Rectal smooth muscle tissue (tissue), 1 donor: ENCODE data around the gene NPAS3.

Experiments used
- H3K27ac ChIP-seq: one replicate; pipeline ENCODE4 v1.7.0; 2013; ENCODE audit warnings: low read depth, low read length, inconsistent platforms
- H3K27me3 ChIP-seq: one replicate; pipeline ENCODE4 v1.7.0; 2013; ENCODE audit warnings: low read length; ENCODE audit not compliant: control insufficient read depth, insufficient read depth
- H3K36me3 ChIP-seq: one replicate; pipeline ENCODE4 v1.7.0; 2013; ENCODE audit warnings: low read length; ENCODE audit not compliant: control insufficient read depth, insufficient read depth
- H3K4me1 ChIP-seq: one replicate; pipeline ENCODE4 v1.7.0; 2013; ENCODE audit warnings: low read length; ENCODE audit not compliant: control insufficient read depth, insufficient read depth
- H3K4me3 ChIP-seq: one replicate; pipeline ENCODE4 v1.7.0; 2013; ENCODE audit warnings: low read length
- H3K9ac ChIP-seq: one replicate; pipeline ENCODE4 v1.7.0; 2013; ENCODE audit warnings: low read length

NPAS3 gene

DNA sequence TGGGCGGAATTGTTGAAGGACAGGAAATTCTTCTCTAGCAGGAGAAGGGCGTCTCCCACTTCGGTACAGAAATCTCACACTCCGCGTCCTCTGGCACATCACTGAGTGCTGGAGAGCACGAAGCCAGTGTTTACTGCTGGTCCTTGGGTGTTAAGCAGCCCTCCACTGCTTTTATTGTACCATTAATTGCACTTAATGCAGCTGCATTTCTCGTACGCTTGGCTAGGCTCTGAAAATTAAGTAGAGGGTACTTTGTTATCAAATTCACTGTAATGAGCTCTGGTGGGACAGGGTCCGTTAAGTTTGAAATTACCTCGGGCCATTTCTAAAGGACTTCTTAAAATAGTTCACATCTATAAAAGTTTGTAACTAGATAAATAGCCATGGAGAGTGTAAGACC lies 411.2 kb downstream of the NPAS3 start:
- no peak overlapping the region for H3K4me3 ChIP-seq
- H3K27me3 ChIP-seq, result no peaks in the 10 kb centered on the region
- no peak overlapping the region for H3K27ac ChIP-seq
- no peaks in the 10 kb centered on the region for H3K36me3 ChIP-seq
- H3K9ac ChIP-seq, result no peak overlapping the region
- no peaks in the 10 kb centered on the region for H3K4me1 ChIP-seq

DNA sequence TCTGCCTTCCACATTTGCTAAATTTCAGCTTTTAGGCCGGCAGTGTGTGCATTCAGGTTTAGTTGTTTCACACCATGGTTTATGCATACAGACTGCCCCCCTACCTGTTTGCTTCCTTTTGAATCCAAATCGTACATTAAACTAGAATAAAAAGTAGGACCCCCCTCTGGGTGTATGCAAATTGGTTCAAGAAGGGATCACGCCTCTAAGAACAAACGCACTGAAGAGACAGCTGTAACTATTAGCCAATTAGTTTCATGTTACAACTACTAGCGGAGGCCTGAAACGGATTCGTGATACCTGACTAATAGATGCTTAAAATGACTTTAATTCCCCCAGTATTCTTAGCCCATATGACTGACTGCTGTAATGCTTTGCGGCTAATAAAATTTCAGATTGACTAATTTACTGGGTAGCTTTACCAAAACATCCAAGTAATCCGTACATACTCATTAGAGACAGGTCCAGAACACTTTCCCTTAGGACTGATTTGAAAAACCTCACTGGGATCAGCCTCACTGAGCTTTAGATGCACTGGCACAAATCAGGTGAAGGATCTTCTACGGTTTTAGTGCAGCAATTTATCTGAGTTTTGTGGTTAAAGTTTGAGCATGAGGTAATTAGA lies 411.8 kb downstream of the NPAS3 start:
- Histone ChIP-seq H3K9ac (no peak overlapping the region), H3K36me3 (no peaks in the 10 kb centered on the region), H3K4me3 (no peak overlapping the region), H3K27me3 (no peaks in the 10 kb centered on the region), H3K4me1 (no peaks in the 10 kb centered on the region), H3K27ac (no peak overlapping the region)

DNA sequence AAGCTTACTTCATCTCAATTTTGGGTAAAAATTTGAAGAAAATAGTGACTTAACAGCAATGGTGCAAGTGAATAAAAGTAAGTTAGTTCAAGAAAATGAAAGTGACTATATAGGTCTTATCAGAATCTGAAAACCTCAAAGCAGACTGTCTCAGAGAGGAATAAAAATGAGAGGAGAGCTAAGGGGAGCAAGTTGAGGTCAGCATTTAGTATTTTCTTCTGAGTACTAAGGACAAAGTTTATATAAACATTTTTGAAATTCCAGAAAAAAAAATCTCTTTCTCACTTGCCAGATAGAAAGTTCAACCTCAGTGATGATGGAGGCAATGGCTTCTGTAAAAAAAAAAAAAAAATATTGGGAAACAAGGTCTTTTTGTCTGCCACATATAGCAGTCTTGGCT lies 414.1 kb downstream of the NPAS3 start:
- Histone ChIP-seq H3K27me3 (no peaks in the 10 kb centered on the region), H3K4me1 (no peaks in the 10 kb centered on the region), H3K27ac (no peak overlapping the region), H3K4me3 (no peak overlapping the region), H3K9ac (no peak overlapping the region), H3K36me3 (no peaks in the 10 kb centered on the region)

DNA sequence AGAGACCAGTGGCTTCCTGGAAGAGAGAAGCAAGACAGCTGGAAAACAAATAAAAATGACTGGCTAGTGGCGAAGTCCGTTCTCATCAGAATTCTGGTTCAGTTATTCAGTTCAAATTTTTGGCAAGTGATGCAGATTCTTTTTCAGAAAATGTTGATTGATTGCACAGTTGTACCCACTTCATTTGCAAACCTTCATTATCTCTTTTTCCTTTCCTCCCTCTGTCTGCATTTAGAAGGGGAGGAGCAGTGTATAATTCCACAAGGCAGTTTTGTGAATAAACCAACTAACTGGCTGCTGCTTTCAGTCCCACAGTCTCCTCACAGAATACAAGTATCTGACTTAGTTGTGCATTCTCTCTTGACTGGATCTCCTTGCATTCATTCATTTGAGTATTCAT lies 417.5 kb downstream of the NPAS3 start:
- Histone ChIP-seq H3K4me1 (no peaks in the 10 kb centered on the region), H3K27ac (no peak overlapping the region), H3K27me3 (no peaks in the 10 kb centered on the region), H3K36me3 (no peaks in the 10 kb centered on the region), H3K4me3 (no peak overlapping the region), H3K9ac (no peak overlapping the region)

DNA sequence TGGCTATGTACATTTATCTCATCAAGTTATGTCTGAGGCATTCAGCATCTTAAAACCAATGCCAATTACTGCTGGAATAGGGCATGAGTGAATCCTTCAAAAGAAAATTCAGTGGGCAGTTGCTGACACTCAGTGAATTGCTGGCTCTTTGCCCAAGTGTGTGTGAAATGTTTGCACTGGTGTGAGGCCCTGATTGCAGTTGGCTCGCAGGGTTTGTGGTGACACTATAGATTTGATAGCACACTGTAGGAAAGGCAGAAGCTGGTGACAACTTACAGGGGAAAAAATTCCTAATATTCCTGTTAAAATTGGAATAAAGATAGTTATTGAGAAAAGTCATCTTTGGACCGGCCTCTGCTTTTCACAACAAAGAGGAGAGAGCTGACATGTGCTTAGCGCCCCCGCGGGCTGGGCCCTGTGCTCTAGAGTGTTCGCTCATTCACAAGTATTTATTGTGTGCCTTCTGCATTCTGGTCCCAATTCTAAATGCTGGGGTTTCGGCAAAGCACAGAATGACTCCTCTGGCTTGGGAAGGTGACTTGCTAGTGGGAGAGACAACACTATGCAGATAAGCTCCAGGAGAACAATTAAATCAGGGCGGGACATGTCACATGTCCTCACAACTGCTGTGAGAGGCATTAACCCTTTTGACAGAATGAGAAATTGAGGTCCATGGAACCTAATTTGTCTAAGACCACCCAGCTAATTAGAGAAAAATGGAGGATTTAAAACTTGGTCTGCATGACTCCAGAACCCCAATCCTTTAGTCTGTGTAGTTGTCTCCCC lies 418.7 kb downstream of the NPAS3 start:
- Histone ChIP-seq H3K36me3 (no peaks in the 10 kb centered on the region), H3K27me3 (no peaks in the 10 kb centered on the region), H3K9ac (no peak overlapping the region), H3K27ac (no peak overlapping the region), H3K4me3 (no peak overlapping the region), H3K4me1 (no peaks in the 10 kb centered on the region)

DNA sequence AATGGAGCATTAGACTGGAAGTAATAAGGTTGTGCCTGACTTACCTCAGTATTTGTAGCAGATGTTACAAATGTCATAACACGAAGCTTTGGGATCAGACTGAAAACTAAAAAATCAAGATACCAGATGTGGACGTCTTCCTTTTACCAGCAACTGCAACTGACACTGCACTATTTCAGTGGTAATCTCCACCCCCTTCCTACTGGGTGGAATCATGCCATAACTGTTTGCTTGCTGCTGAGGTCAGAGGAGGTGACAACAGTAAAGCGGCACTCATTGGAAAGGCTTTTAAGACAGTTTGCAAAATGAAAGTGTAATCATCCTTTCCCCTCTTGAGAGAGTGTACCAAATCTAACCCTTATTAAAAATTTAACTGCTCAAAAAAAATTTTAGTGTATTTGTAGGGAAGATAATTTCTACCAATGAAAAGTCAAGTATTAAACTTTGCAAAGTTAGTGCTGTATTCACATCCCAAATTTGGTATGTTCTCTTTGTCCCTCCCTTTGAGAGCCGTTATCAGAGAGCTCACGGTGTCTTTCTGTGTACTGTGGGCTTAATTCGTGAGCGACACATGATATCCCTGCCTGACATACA lies 420.7 kb downstream of the NPAS3 start:
- Histone ChIP-seq H3K4me1 (peaks cover 3% of the 10 kb centered on the region), H3K36me3 (no peaks in the 10 kb centered on the region), H3K27ac (no peak overlapping the region), H3K4me3 (no peak overlapping the region), H3K9ac (no peak overlapping the region), H3K27me3 (no peaks in the 10 kb centered on the region)

DNA sequence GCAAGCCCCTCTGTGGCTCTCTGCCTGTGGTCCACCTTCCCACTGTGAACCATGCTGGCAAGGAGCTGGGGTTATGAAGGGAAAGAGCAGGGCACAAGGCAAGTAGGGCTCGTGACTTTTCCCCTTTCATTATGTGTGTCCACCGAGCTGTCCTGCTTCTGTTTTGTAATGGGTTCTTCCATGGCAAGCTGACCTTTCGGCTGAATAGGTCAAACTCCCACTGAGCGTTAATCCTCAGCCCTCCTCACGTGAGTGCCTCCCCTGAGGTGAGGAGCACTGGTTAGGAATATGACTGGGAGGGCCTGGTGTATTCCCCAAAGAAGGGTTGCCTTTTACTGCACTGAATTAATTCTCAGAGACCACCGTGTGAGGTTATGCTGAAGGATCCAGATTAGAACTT lies 424.3 kb downstream of the NPAS3 start:
- no peak overlapping the region for H3K9ac ChIP-seq
- H3K4me3 ChIP-seq, result no peak overlapping the region
- H3K27me3 ChIP-seq, result no peaks in the 10 kb centered on the region
- H3K36me3 ChIP-seq, result no peaks in the 10 kb centered on the region
- peaks cover 5% of the 10 kb centered on the region for H3K4me1 ChIP-seq
- H3K27ac ChIP-seq, result no peak overlapping the region

DNA sequence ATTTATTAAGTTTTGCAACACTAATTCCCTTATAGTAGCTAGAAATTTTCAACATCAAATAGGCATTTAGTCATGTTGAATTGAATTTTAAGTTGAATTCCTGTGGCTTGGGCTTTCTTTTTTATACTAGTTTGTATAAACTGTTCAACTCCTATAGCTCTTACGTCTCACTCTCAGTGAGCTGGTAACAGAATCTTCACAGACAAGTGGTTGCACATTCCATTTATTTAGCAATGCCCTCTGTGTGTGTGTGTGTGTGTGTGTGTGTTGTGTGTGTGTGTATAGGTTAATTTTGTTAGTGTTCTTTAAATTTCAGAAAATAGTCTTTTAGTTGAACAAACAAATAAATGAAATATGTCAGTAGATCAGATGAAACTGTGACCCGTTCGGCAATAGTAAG lies 425.0 kb downstream of the NPAS3 start:
- no peak overlapping the region for H3K27ac ChIP-seq
- H3K4me3 ChIP-seq, result no peak overlapping the region

DNA sequence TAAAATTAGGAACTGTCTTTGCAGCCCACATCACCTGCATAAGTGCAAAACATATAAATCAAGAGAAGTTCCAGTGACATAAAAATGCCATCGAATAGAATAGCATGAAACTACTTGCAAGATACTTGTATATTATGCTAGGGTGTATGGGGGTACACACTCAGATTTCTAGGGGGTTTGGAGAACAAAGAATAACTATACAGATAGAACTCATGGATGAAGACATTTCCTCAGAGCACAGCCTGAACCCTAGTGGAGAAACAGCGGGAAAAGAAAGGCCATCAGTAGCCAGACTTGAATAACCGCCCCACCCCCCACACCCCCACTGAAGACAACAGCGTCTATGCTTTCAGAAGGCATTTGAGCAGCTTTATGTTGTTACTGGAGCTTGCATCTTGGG lies 425.8 kb downstream of the NPAS3 start:
- Histone ChIP-seq H3K9ac (no peak overlapping the region), H3K4me1 (peaks cover 5% of the 10 kb centered on the region), H3K4me3 (no peak overlapping the region), H3K36me3 (no peaks in the 10 kb centered on the region), H3K27me3 (no peaks in the 10 kb centered on the region), H3K27ac (no peak overlapping the region)

More for the DNA sequence above, 425.0 kb downstream of the NPAS3 start:
- Histone ChIP-seq H3K4me1 (peaks cover 5% of the 10 kb centered on the region), H3K27me3 (no peaks in the 10 kb centered on the region), H3K36me3 (no peaks in the 10 kb centered on the region), H3K9ac (no peak overlapping the region)

DNA sequence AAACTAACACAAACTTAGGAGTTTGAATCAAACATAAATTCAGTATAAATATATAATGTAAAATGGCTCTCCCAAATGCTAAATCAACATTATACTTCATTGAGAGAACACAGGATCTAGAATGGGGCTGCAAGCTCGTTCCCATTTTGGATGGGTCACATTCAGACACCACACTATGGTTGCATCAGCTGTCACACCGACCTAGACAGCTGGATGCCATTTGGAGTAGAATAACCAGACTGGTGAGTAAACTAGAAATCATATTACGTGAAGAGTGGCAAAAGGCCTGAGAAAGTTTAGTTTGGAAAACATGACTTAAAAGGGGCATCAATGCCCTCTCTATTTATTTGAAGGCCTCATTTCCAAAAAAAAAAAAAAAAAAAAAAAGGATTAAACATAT lies 430.4 kb downstream of the NPAS3 start:
- H3K27me3 ChIP-seq, result no peaks in the 10 kb centered on the region
- H3K27ac ChIP-seq, result no peak overlapping the region
- H3K4me3 ChIP-seq, result no peak overlapping the region
- H3K9ac ChIP-seq, result no peak overlapping the region
- peaks cover 5% of the 10 kb centered on the region for H3K4me1 ChIP-seq
- H3K36me3 ChIP-seq, result no peaks in the 10 kb centered on the region

DNA sequence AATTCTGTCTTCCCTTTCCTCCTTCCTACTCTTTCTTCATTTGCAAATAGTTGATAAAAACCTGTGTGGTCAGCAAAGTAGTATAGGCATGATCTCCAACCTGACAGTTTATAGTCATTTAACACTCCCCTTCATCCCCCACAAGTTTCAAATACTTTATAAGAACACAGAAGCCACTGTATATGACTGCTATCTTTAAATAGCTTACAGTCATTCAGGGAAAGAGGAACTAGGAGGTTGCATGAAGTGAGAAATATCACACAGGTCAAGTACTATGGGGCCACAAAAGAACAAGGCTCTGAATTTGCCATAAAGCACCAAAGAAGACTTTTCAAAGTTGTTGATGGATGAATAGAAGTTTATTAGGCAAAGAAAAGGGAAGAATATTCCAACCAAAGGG lies 431.3 kb downstream of the NPAS3 start:
- Histone ChIP-seq H3K36me3 (no peaks in the 10 kb centered on the region), H3K27ac (no peak overlapping the region), H3K4me1 (no peaks in the 10 kb centered on the region), H3K9ac (no peak overlapping the region), H3K4me3 (no peak overlapping the region), H3K27me3 (no peaks in the 10 kb centered on the region)

DNA sequence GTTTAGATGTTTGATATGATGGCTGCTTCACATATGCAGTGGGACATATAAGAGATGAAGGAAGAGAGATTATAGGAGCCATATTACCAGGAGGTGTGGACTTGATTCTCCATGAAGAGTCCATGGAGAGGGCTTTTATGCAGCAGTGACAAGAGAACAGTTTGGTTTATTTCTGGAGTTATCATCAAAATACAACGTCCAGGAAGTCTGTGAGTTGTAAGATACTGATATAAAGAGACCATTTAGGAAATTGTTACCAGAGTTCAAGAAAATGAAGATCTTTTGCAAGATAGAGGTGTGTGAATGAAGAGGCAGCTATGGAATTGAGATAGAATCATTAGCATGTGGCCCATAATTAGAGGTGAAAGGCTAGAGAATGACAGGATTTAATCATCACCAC lies 431.7 kb downstream of the NPAS3 start:
- no peaks in the 10 kb centered on the region for H3K27me3 ChIP-seq
- H3K4me3 ChIP-seq, result no peak overlapping the region
- no peak overlapping the region for H3K27ac ChIP-seq
- H3K4me1 ChIP-seq, result no peaks in the 10 kb centered on the region
- no peaks in the 10 kb centered on the region for H3K36me3 ChIP-seq
- no peak overlapping the region for H3K9ac ChIP-seq

DNA sequence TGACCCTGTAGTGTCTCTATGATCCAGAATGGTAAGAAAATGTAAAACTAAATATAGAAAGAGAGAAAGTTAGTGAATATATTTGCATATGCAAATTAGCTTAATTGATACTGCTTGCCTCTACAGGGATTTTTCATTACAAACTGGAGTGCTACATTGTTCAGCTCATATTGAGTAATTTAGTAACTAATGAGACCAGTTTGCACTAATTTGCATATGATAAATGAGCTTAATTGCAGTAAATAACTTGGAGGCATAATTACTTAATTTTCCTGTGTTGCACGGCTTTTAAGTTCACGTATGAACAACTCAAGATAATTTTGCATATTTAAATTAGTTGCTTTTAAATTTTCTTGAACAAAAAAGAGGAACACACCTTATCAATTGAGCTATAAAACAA lies 436.5 kb downstream of the NPAS3 start:
- Histone ChIP-seq H3K27me3 (no peaks in the 10 kb centered on the region), H3K36me3 (no peaks in the 10 kb centered on the region), H3K27ac (no peak overlapping the region), H3K9ac (no peak overlapping the region), H3K4me3 (no peak overlapping the region), H3K4me1 (no peaks in the 10 kb centered on the region)
